ENCODE data around the gene MAP3K2. TPM values are rescaled to one million over a fixed set of nuclear protein-coding genes. Genes with fewer than 3 reads are reported as not detected.

The MAP3K2 gene
- total and polyA plus RNA-seq, 2 of the 4 experiments (the other 2 are of a cell fraction) = 6.2 to 30.8 TPM

DNA sequence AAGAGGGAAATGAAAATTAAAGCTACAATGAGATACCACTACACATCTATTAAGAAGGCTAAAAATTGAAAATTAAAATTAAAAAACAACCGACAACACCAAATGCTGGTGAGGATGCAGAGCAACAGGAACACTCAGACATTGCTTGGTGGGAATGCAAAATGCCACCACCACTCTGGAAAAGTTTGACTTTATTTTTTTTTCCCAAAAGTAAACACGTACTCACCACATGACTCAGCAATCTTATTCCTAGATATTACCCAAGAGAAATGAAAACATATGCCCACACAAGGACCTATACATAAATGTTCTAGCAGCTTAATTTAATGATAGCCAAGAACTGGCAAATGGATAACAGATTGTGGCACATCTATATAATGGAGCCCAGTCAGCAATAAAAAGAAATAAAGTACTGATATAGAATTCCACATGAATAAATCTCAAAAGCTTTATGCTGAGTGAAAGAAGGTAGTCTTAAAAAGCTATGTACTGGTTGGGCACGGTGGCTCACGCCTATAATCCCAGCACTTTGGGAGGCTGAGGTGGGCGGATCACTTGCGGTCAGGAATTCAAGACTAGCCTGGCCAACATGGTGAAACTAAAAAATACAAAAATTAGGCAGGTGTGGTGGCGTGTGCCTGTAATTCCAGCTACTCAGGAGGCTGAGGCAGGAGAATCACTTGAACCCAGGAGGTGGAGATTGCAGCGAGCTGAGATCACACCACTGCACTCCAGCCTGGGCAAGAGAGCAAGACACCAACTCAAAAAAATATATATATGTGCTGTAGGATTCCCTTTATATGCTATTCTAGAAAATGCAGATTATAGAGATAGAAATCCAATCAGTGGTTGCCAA is 26.2 kb upstream of the MAP3K2 start:
- peak overlapping the region; percentile 43 for H2BK5ac ChIP-seq (ENCODE audit: low read depth, low read length, poor library complexity, severe bottlenecking)
- H3K27ac ChIP-seq (ENCODE audit: insufficient read depth, low read length) = peak overlapping the region; percentile 41; the same call in 1 of the 2 replicates
- H3K27me3 ChIP-seq (ENCODE audit: control insufficient read depth, insufficient read depth, low read length) = no peaks in the 10 kb centered on the region; the same call in 1 of the 2 replicates
- no peak overlapping the region for H2AFZ ChIP-seq (replicated peaks; ENCODE audit: low read length, poor library complexity)
- peak overlapping the region; percentile 59; the same call in 1 of the 3 replicates for H2BK15ac ChIP-seq (ENCODE audit: low read depth, low read length)
- H3K4me1 ChIP-seq (ENCODE audit: control insufficient read depth, insufficient read depth, low read length) = peaks cover 16% of the 10 kb centered on the region
- peaks cover 0 to 4% of the 10 kb centered on the region in 2 experiments; a peak in 1 of 4 replicates for H3K79me1 ChIP-seq (ENCODE audit: low read depth in 1 of 2, low read length in 2 of 2)
- H4K5ac ChIP-seq (ENCODE audit: low read depth, low read length) = no peak overlapping the region
- no peak overlapping the region; the same call in 1 of the 2 replicates for H2AK5ac ChIP-seq (ENCODE audit: low read depth, low read length)
- H3K4ac ChIP-seq (ENCODE audit: low read depth, low read length) = peak overlapping the region; percentile 86; the same call in 1 of the 2 replicates
- no peak overlapping the region for H3K23ac ChIP-seq (ENCODE audit: low read depth, low read length)
- H3K14ac ChIP-seq (replicated peaks; ENCODE audit: low read depth, low read length) = peak overlapping the region; percentile 66; the same call in 1 of the 2 replicates
- no peak overlapping the region for H3K56ac ChIP-seq (ENCODE audit: extremely low read depth, insufficient read depth, low read length)
- peak overlapping the region; percentile 55 for H3K18ac ChIP-seq (ENCODE audit: low read depth, low read length)
- no peak overlapping the region for H3K9ac ChIP-seq (ENCODE audit: low read depth, low read length)
- peaks cover 20% of the 10 kb centered on the region; the same call in 1 of the 2 replicates for H3K9me1 ChIP-seq (ENCODE audit: insufficient read depth, low read length)
- WGBS, 2 experiments (ENCODE audit: extremely low coverage in 2 of 2, insufficient read length in 1 of 2) = no CpG with 5 or more reads among the region's 8 CpGs
- peak; percentile 78 for DNase-seq
- BruUV-seq (replicated peaks) = no TSS peak
- intact Hi-C loops (cut with micrococcal nuclease) (no loop called here), dilution Hi-C loops (cut with HindIII; ENCODE audit: low sequenced_read_pairs, unreplicated experiment) (no loop called here), in situ Hi-C loops (cut with MboI; ENCODE audit: low sequenced_read_pairs) (no loop called here)
- H3K4me2 ChIP-seq (ENCODE audit: low read depth, low read length) = no peak overlapping the region
- no peak overlapping the region for H2AK9ac ChIP-seq (replicated peaks; ENCODE audit: low read depth, low read length, poor library complexity)
- ChIA-PET POLR2A (ENCODE audit: unreplicated experiment) (no interaction called here), CTCF (interaction anchor here (0.6 kb wide), 1 partner anchor 17 kb away, joined by 3 read pairs; no protein-coding TSS in a partner anchor)
- ATAC-seq (ENCODE audit: low read depth) = peak; percentile 48
- H2BK20ac ChIP-seq (ENCODE audit: low read depth, low read length) = peak overlapping the region; percentile 86
- H2BK120ac ChIP-seq (ENCODE audit: low read depth, low read length) = peak overlapping the region; percentile 92
- no peaks in the 10 kb centered on the region for H4K20me1 ChIP-seq (ENCODE audit: insufficient read depth, low read length)
- no peak overlapping the region for H3K4me3 ChIP-seq (ENCODE audit: insufficient read depth, low read depth, low read length)
- 0 out of 4 replicates have a peak overlapping the region, but pooled peaks of 1 of the 2 experiments have one; percentile 6 for H4K8ac ChIP-seq (ENCODE audit: low read depth in 2 of 2, low read length in 2 of 2)
- H3K9me3 ChIP-seq (ENCODE audit: control insufficient read depth, insufficient read depth, low read length) = no peaks in the 10 kb centered on the region
- no peak overlapping the region for H4K91ac ChIP-seq (ENCODE audit: insufficient read depth, low read depth, low read length)
- no peaks in the 10 kb centered on the region for H3K36me3 ChIP-seq (ENCODE audit: control insufficient read depth, insufficient read depth, low read length)
- TF ChIP-seq, protein P1, sequence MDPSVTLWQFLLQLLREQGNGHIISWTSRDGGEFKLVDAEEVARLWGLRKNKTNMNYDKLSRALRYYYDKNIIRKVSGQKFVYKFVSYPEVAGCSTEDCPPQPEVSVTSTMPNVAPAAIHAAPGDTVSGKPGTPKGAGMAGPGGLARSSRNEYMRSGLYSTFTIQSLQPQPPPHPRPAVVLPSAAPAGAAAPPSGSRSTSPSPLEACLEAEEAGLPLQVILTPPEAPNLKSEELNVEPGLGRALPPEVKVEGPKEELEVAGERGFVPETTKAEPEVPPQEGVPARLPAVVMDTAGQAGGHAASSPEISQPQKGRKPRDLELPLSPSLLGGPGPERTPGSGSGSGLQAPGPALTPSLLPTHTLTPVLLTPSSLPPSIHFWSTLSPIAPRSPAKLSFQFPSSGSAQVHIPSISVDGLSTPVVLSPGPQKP (IDR thresholded peaks at IDR 0.05; ENCODE audit: borderline replicate concordance, low read depth, low read length) = no peak
- TF ChIP-seq, protein P2, sequence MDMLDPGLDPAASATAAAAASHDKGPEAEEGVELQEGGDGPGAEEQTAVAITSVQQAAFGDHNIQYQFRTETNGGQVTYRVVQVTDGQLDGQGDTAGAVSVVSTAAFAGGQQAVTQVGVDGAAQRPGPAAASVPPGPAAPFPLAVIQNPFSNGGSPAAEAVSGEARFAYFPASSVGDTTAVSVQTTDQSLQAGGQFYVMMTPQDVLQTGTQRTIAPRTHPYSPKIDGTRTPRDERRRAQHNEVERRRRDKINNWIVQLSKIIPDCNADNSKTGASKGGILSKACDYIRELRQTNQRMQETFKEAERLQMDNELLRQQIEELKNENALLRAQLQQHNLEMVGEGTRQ (IDR thresholded peaks at IDR 0.05; ENCODE audit: low read depth, low read length) = no peak
- TF ChIP-seq CEBPB (IDR thresholded peaks at IDR 0.05; ENCODE audit: low read depth, low read length) (peak; percentile 89), RFX5 (IDR thresholded peaks at IDR 0.05; ENCODE audit: low read depth, low read length) (no peak), MXI1 (IDR thresholded peaks at IDR 0.05; ENCODE audit: borderline replicate concordance, low read depth, low read length) (no peak), RCOR1 (IDR thresholded peaks at IDR 0.05; ENCODE audit: insufficient replicate concordance, low read length) (no peak), NFE2L2 (IDR thresholded peaks at IDR 0.05; ENCODE audit: low read depth, low read length) (peak; percentile 98), MAZ (IDR thresholded peaks at IDR 0.05; ENCODE audit: borderline replicate concordance, low read depth, low read length) (no peak), SMC3 (IDR thresholded peaks at IDR 0.05; ENCODE audit: low read depth, low read length) (no peak), MAFK (IDR thresholded peaks at IDR 0.05; ENCODE audit: low read depth, low read length) (peak; percentile 89), BHLHE40 (IDR thresholded peaks at IDR 0.05; ENCODE audit: low read depth, low read length) (no peak), CHD1 (IDR thresholded peaks at IDR 0.05; ENCODE audit: low read depth, low read length) (no peak)
- TF ChIP-seq, protein P3, sequence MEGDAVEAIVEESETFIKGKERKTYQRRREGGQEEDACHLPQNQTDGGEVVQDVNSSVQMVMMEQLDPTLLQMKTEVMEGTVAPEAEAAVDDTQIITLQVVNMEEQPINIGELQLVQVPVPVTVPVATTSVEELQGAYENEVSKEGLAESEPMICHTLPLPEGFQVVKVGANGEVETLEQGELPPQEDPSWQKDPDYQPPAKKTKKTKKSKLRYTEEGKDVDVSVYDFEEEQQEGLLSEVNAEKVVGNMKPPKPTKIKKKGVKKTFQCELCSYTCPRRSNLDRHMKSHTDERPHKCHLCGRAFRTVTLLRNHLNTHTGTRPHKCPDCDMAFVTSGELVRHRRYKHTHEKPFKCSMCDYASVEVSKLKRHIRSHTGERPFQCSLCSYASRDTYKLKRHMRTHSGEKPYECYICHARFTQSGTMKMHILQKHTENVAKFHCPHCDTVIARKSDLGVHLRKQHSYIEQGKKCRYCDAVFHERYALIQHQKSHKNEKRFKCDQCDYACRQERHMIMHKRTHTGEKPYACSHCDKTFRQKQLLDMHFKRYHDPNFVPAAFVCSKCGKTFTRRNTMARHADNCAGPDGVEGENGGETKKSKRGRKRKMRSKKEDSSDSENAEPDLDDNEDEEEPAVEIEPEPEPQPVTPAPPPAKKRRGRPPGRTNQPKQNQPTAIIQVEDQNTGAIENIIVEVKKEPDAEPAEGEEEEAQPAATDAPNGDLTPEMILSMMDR (conservative IDR thresholded peaks at IDR 0.05; ENCODE audit: low read depth, low read length) = no peak
